Activated T-cell treated with anti-CD3 and anti-CD28 coated beads for 48 hours (primary cell): ENCODE results near the gene GFI1.
"Not testable (repeated sequence)": the region's sequence is repeated elsewhere in the genome, so short reads cannot be mapped to it uniquely, and the experiment has no call there.

Experiments
- DNase-seq: peaks from one replicate; pipeline ENCODE4 v3.0.0-alpha.2; 2020; ENCODE audit warnings: low read depth

The GFI1 gene

DNA sequence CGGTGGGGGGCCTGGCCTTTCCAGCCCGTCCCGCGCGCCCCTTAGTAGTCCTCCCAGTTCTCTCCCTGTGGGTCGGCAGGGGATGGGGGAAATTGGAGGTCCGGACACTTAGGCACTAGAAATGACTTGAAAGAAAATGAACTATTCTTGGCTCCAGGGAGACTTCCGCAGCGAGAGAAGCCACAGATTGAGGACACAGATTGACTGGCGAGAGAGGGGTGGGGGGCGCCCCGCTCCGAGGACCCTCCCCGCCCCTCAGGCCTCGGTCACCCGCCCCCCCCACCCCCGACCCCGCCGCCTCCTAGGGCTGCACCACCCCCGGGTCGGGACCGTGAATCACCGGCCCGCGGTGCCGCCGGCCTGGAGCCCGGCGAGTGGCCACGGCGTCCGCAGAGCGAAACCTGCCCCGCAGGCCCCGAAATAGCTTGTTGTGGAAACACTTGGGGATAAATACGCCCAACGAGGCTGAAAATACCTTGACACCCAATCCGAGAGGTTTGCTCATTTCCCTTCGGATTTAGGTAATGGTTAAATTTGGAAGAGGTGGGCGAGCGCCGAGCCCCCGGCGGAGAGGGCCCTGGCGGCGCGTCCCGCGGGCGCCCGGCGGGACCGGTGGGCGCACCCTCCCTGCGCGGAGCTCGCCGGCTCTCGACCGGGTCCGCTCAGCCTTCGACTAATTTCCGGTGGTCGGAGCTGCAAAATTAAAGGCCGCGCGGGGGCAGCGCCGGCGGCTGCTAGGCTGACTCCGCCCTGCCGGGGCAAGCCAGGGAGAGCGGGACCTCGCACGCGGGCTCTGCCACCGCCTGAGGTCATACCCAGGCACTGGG, at the start of gene GFI1:
GFI1 (minus strand) TSS at position 675 of the 827 bp plus-strand sequence. CDS start 3,438 bp downstream, outside the sequence.
- peak; percentile 84 for DNase-seq

GRCh38 chr1:92532371-92532770, 45.6 kb upstream of the GFI1 start:
- not testable (repeated sequence) for DNase-seq

- DNase-seq, result not testable (repeated sequence)
These were observed 45.2 kb upstream of the GFI1 start for GRCh38 chr1:92531939-92532338.

GRCh38 chr1:92527670-92528069, 40.9 kb upstream of the GFI1 start:
- no peak for DNase-seq

- DNase-seq, result not testable (repeated sequence)
These were observed 38.3 kb upstream of the GFI1 start for GRCh38 chr1:92524944-92525590.

GRCh38 chr1:92519043-92519442, 32.3 kb upstream of the GFI1 start:
- no peak for DNase-seq

- no peak for DNase-seq
These were observed 29.8 kb upstream of the GFI1 start for GRCh38 chr1:92516574-92516973.

- DNase-seq, result no peak
These were observed 29.1 kb upstream of the GFI1 start for GRCh38 chr1:92515796-92516201.

DNA sequence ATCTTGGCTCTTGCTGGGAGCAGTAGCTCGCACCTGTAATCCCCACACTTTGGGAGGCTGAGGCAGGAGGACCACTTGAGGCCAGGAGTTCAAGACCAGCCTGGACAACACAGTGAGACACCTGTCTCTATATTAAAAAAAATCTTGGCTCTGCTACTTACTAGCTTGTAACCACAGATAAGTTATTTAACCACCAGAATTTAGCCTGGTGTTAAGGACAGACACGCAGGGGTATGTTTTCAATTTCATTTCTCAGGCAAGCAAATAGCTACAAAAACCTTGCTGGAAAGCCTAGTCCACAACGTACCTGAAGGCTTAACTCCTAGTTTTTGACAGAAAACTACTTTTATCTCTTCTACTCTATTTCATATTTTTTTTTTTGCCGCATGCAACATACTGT, 24.8 kb upstream of the GFI1 start:
- no peak for DNase-seq

GRCh38 chr1:92509619-92510018, 22.9 kb upstream of the GFI1 start:
- no peak for DNase-seq

GRCh38 chr1:92505015-92505692, 18.4 kb upstream of the GFI1 start:
- DNase-seq, result no peak

GRCh38 chr1:92504291-92505014, 17.7 kb upstream of the GFI1 start:
- no peak for DNase-seq

GRCh38 chr1:92503926-92504285, 17.2 kb upstream of the GFI1 start:
- no peak for DNase-seq

- DNase-seq, result no peak
These were observed 16.6 kb upstream of the GFI1 start for GRCh38 chr1:92503043-92503925.

DNA sequence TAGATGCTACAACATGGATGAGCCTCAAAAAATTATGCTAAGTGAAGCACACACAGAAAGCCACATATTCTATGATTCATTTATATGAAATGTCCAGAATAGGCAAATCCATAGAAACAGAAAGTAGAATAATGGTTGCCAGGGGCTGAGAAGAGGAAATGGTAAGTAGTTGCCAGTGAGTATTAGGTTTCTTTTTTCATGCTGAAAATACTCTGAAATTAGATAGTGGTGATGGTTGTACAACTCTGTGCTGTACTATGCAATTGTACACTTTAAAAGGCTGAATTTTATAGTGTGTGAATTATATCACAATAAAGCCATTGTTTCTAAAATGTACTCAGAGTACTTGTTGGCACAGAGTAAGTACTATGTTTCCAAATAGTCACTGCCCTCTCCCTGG, 15.5 kb upstream of the GFI1 start:
- DNase-seq, result no peak

DNA sequence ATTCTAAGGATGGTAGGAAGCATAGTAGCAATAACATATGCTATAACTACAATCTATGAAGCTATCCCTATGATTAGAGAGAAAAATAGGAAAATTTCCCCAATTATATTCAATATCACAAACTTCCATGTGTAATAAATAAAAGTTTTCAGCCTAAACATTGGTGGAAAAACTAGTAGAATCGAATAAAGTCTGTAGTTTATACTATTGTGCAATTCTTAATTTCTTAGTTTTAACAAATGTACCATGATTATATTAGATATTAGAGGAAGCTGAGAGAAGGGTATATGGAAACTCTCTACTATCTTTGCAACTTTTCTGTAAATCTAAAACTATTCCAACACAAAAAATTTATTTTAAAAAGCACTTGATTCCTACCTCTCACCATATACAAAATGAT, 13.8 kb upstream of the GFI1 start:
- DNase-seq, result no peak

DNA sequence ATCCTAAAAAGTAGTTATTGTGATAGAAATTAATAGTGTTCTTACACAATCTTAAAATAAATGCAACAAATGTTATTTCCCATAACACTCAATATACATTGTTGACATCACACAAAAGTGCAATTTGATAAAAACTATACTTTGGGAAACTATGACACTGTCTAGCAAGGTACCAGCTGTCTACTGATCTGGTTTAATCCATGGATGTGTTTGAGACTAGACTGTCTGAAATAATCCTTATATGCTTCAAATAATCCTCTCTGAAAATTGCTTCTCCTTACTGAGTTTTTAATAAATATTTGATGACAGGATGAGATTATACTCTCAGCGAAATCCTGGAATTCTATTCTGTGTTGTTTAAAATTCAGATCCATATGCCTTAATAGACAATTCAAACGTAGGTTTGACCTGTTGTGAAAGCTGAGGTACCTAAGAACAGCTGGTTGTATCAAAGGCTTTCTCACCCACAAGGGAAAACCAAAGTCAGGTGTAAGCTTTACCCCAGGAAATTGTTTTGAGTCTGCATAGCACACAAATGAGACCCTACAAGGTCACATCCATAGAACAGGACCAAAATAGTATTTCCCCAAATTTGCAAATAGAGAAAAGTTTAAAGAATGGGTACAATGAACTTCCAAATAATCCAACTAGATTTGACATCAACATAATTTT, 8.8 kb upstream of the GFI1 start:
- no peak for DNase-seq

- no peak for DNase-seq
These were observed 7.9 kb upstream of the GFI1 start for GRCh38 chr1:92494485-92495141.

GRCh38 chr1:92493139-92493538, 6.4 kb upstream of the GFI1 start:
- DNase-seq, result no peak

DNA sequence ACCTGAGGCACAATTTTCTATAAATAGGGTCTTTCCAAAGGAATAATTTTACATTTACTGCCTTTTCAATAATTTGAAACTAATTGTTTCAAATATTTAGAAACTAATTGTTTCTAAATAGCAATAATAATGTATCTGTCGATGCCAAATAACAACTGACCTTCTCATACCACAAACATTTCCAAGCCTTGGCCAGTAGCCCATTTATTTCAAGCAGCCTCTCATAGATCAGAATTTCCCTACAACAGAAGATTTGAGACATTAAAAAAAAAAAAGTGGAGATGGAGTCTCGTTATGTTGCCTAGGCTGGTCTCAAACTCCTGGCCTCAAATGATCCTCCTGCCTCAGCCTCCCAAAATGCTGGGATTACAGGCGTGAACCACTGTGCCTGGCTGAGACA, 2.1 kb upstream of the GFI1 start:
- no peak for DNase-seq
